OCI-LY7 (cell line): ENCODE measurements around the gene FAM13A. TPM values are rescaled to one million over a fixed set of nuclear protein-coding genes. Genes with fewer than 3 reads are reported as not detected.

Source experiments
- BruUV-seq: library from RNA; stranded (reverse); fragments of 400-500 nt; replicated peaks from 2 replicates; lab custom pipeline; 2021; lab: Mats Ljungman, UMichigan
- CTCF ChIA-PET: fragments of 300-600 bp; sonication (Branson Sonifier 250); formaldehyde crosslinking; loops from one replicate; lab custom pipeline; 2022; ENCODE audit warnings: antibody characterized with exemption; ENCODE audit not compliant: unreplicated experiment; lab: Charles Lee
- POLR2A ChIA-PET: fragments of 300-600 bp; sonication (Branson Sonifier 250); formaldehyde crosslinking; loops from one replicate; lab custom pipeline; 2022; ENCODE audit warnings: antibody characterized with exemption; lab: Charles Lee
- DNase-seq: peaks from one replicate; pipeline ENCODE4 v3.0.0-alpha.2; 2015; ENCODE audit warnings: low spot score
- H2AFZ ChIP-seq: fragments of 200-600 bp; sonication (generic), shearing (Covaris generic); 2 replicates; pipeline ENCODE4 v1.6.1; 2014; ENCODE audit warnings: mild to moderate bottlenecking, antibody characterized with exemption, low read length, moderate library complexity
- H3K27ac ChIP-seq: fragments of 200-600 bp; sonication (generic); 2 replicates; pipeline ENCODE4 v1.5.1; 2014; ENCODE audit warnings: mixed run types, low read depth, mild to moderate bottlenecking, moderate library complexity, low read length, inconsistent platforms; ENCODE audit not compliant: poor library complexity, severe bottlenecking
- H3K36me3 ChIP-seq: fragments of 200-600 bp; sonication (generic); 2 replicates; pipeline ENCODE4 v1.6.1; 2014; ENCODE audit warnings: mild to moderate bottlenecking, antibody characterized with exemption, low read length, moderate library complexity, mixed read lengths; ENCODE audit not compliant: insufficient read depth
- H3K4me1 ChIP-seq: fragments of 200-600 bp; sonication (generic); 2 replicates; pipeline ENCODE4 v1.5.1; 2014; ENCODE audit warnings: mild to moderate bottlenecking, low read length; ENCODE audit not compliant: insufficient read depth, poor library complexity, severe bottlenecking
- H3K4me2 ChIP-seq: fragments of 200-600 bp; sonication (generic); 2 replicates; pipeline ENCODE4 v1.6.1; 2014; ENCODE audit warnings: mild to moderate bottlenecking, low read length
- H3K4me3 ChIP-seq: fragments of 200-600 bp; sonication (generic); 2 replicates; pipeline ENCODE4 v1.5.1; 2014; ENCODE audit warnings: mild to moderate bottlenecking, low read depth, low read length; ENCODE audit not compliant: poor library complexity, severe bottlenecking
- H3K79me2 ChIP-seq: fragments of 200-600 bp; sonication (generic); 2 replicates; pipeline ENCODE4 v1.6.1; 2016; ENCODE audit warnings: low read depth, mild to moderate bottlenecking, low read length, moderate library complexity, mixed read lengths; ENCODE audit not compliant: insufficient read depth
- H3K9me2 ChIP-seq: fragments of 200-600 bp; sonication (generic); 2 replicates; pipeline ENCODE4 v1.6.1; 2016; ENCODE audit warnings: mild to moderate bottlenecking, low read length, mixed read lengths; ENCODE audit not compliant: insufficient read depth
- H3K9me3 ChIP-seq: fragments of 200-600 bp; sonication (generic); 2 replicates; pipeline ENCODE4 v1.6.1; 2014; ENCODE audit warnings: mild to moderate bottlenecking, mixed run types, low read length, mixed read lengths
- H4K20me1 ChIP-seq: fragments of 200-600 bp; sonication (generic); 2 replicates; pipeline ENCODE4 v1.6.1; 2014; ENCODE audit warnings: mild to moderate bottlenecking, antibody characterized with exemption, low read length, moderate library complexity, mixed read lengths; ENCODE audit not compliant: insufficient read depth
- CTCF ChIP-seq: fragments of 200-600 bp; sonication (generic); conservative IDR thresholded peaks from 2 replicates; pipeline ENCODE4 v1.5.1; 2014; ENCODE audit warnings: mild to moderate bottlenecking, antibody characterized with exemption, low read length, moderate library complexity, mixed read lengths
- EZH2phosphoT487 ChIP-seq: fragments of 200-600 bp; sonication (generic); IDR thresholded peaks from 2 replicates; pipeline ENCODE4 v1.6.1; 2018; ENCODE audit warnings: low read depth, borderline replicate concordance, mild to moderate bottlenecking, mixed run types, antibody characterized with exemption, low read length, moderate library complexity, mixed read lengths
- intact Hi-C: fragments of 100-400 bp; cut with micrococcal nuclease; formaldehyde crosslinking; loops from one replicate; pipeline ENCODE4 v1.10.0; 2022; ENCODE audit not compliant: unreplicated experiment
- total RNA-seq, 2 experiments: library from RNA; depleted of rRNA in 1 of 2; stranded (reverse); fragments of >200 nt in 1 of 2; shearing (Covaris generic) in 1 of 2; gene quantifications; 2 replicates each; pipeline ENCODE4 v1.2.3, GENCODE V29; 2014 to 2022

FAM13A gene
- total RNA-seq, 2 experiments from 2014 or later: not detected

GRCh38 chr4:88794087-88794690 lies 262.8 kb downstream of the FAM13A start:
- Histone ChIP-seq H3K79me2 (no peaks in the 10 kb centered on the region), H3K9me2 (no peaks in the 10 kb centered on the region), H3K4me1 (no peaks in the 10 kb centered on the region), H3K36me3 (no peaks in the 10 kb centered on the region), H2AFZ (no peak overlapping the region), H3K4me2 (no peak overlapping the region), H3K9me3 (no peaks in the 10 kb centered on the region), H3K27ac (no peak overlapping the region), H4K20me1 (no peaks in the 10 kb centered on the region), H3K4me3 (no peak overlapping the region)
- intact Hi-C loops: loop anchor here (10.0 kb wide), 1 partner anchor 259 kb away; no protein-coding TSS in a partner anchor
- no peak for DNase-seq
- ChIA-PET CTCF (no interaction called here), POLR2A (no interaction called here)
- no TSS peak for BruUV-seq
- TF ChIP-seq CTCF (no peak), EZH2phosphoT487 (no peak)

- Histone ChIP-seq H2AFZ (no peak overlapping the region), H4K20me1 (no peaks in the 10 kb centered on the region), H3K27ac (no peak overlapping the region), H3K9me2 (no peaks in the 10 kb centered on the region), H3K79me2 (no peaks in the 10 kb centered on the region), H3K4me1 (no peaks in the 10 kb centered on the region), H3K36me3 (no peaks in the 10 kb centered on the region), H3K9me3 (no peaks in the 10 kb centered on the region), H3K4me3 (no peak overlapping the region), H3K4me2 (no peak overlapping the region)
- no peak for DNase-seq
- TF ChIP-seq CTCF (no peak), EZH2phosphoT487 (no peak)
- ChIA-PET CTCF (no interaction called here), POLR2A (no interaction called here)
- BruUV-seq: no TSS peak
- intact Hi-C loops: loop anchor here (10.0 kb wide), 1 partner anchor 259 kb away; no protein-coding TSS in a partner anchor
These were observed 263.5 kb downstream of the FAM13A start for GRCh38 chr4:88793475-88793874.

- Histone ChIP-seq H3K4me1 (no peaks in the 10 kb centered on the region), H4K20me1 (no peaks in the 10 kb centered on the region), H3K4me3 (no peak overlapping the region), H3K9me3 (no peaks in the 10 kb centered on the region), H3K9me2 (no peaks in the 10 kb centered on the region), H3K27ac (no peak overlapping the region), H3K4me2 (no peak overlapping the region), H2AFZ (no peak overlapping the region), H3K36me3 (no peaks in the 10 kb centered on the region), H3K79me2 (no peaks in the 10 kb centered on the region)
- no peak for DNase-seq
- ChIA-PET POLR2A (no interaction called here), CTCF (no interaction called here)
- BruUV-seq: no TSS peak
- TF ChIP-seq CTCF (no peak), EZH2phosphoT487 (no peak)
- intact Hi-C loops: loop anchor here (10.0 kb wide), 1 partner anchor 258 kb away; no protein-coding TSS in a partner anchor
These were observed 264.2 kb downstream of the FAM13A start for GRCh38 chr4:88792821-88793220.
